Measurements from ENCODE around the gene PHOX2A.
"Not testable (repeated sequence)": the region's sequence is repeated elsewhere in the genome, so short reads cannot be mapped to it uniquely, and the experiment has no call there.

Gene PHOX2A

GRCh38 chr11:72208281-72208680, 35.7 kb downstream of the PHOX2A start:
- Histone ChIP-seq H3K4me3 (no peak overlapping the region), H3K27ac (no peak overlapping the region)
- peak; percentile 9 for DNase-seq (ENCODE audit: low spot score)
- TF ChIP-seq CTCF (IDR thresholded peaks at IDR 0.05), result no peak

GRCh38 chr11:72206794-72207193, 37.2 kb downstream of the PHOX2A start:
- not testable (repeated sequence) for H3K4me3 ChIP-seq, H3K27ac ChIP-seq
- peak; percentile 31 for DNase-seq (ENCODE audit: low spot score)

GRCh38 chr11:72204886-72205285, 39.1 kb downstream of the PHOX2A start:
- DNase-seq (ENCODE audit: low spot score), result no peak
- no peak overlapping the region for H3K4me3 ChIP-seq
- no peak for TF ChIP-seq CTCF (IDR thresholded peaks at IDR 0.05)
- H3K27ac ChIP-seq, result no peak overlapping the region

- H3K27ac ChIP-seq, result no peak overlapping the region
- peak; percentile 29 for DNase-seq (ENCODE audit: low spot score)
- H3K4me3 ChIP-seq, result no peak overlapping the region
- TF ChIP-seq CTCF (IDR thresholded peaks at IDR 0.05), result no peak
Measured at GRCh38 chr11:72203163-72203562, 40.8 kb downstream of the PHOX2A start.

GRCh38 chr11:72202571-72202970, 41.4 kb downstream of the PHOX2A start:
- Histone ChIP-seq H3K4me3 (no peak overlapping the region), H3K27ac (no peak overlapping the region)
- no peak for TF ChIP-seq CTCF (IDR thresholded peaks at IDR 0.05)
- DNase-seq (ENCODE audit: low spot score), result peak; percentile 22

GRCh38 chr11:72201445-72201844, 42.5 kb downstream of the PHOX2A start:
- not testable (repeated sequence) for H3K27ac ChIP-seq; DNase-seq (ENCODE audit: low spot score); H3K4me3 ChIP-seq

- Histone ChIP-seq H3K27ac (no peak overlapping the region), H3K4me3 (no peak overlapping the region)
- no peak for TF ChIP-seq CTCF (IDR thresholded peaks at IDR 0.05)
- DNase-seq (ENCODE audit: low spot score), result peak; percentile 21
Measured at GRCh38 chr11:72195518-72196270, 48.3 kb downstream of the PHOX2A start.

- Histone ChIP-seq H3K4me3 (no peak within 1 kb of the TSS), H3K27ac (no peak within 1 kb of the TSS)
- no peak for TF ChIP-seq CTCF (IDR thresholded peaks at IDR 0.05)
- DNase-seq (ENCODE audit: low spot score), result peak; percentile 52
Measured at GRCh38 chr11:72191961-72192381, 52.0 kb downstream of the PHOX2A start, which contains the start of gene FOLR1. TSS of gene FOLR1 (plus strand) at chr11:72192140. CDS start at chr11:72192174, 34 bp downstream.

All from coronary artery (tissue), 2 donors.